ENCODE results near the gene NR3C1.

GRCh38 chr5:143428738-143429420, 25.4 kb upstream of the NR3C1 start:
- TF ChIP-seq CTCF (IDR thresholded peaks at IDR 0.05; ENCODE audit: low read depth, low read length, poor library complexity, severe bottlenecking) (no peak), EZH2phosphoT487 (IDR thresholded peaks at IDR 0.05; ENCODE audit: borderline replicate concordance, low read length) (no peak)
